ENCODE data around the gene TSPAN9. TPM values are rescaled to one million over a fixed set of nuclear protein-coding genes. Genes with fewer than 3 reads are reported as not detected.

The TSPAN9 gene
- polyA plus RNA-seq, 1 of the 3 experiments (the other 2 are of a cell fraction), result 34.9 TPM

DNA sequence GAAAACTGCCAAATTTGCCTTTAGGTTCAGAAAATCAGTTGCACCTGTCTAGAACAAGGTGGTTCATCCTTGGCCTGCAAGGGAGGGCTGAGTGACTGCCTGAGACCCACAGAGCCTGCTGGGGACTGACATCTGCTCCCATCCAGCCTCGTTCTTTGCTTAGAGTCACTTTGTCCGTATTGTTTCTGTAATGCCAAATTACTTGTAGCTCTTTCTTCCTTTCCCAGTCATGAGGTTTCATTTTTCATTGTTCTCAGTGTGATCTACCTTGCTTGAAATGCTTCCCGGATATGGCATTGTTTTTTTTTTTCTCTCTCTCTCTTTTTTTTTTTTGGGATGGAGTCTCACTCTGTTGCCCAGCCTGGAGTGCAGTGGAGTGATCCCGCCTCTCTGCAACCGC, 21.3 kb downstream of the TSPAN9 start:
- TF ChIP-seq TAF1 (IDR thresholded peaks at IDR 0.05; ENCODE audit: borderline replicate concordance, low read depth, low read length), result no peak
- TF ChIP-seq, protein P1, sequence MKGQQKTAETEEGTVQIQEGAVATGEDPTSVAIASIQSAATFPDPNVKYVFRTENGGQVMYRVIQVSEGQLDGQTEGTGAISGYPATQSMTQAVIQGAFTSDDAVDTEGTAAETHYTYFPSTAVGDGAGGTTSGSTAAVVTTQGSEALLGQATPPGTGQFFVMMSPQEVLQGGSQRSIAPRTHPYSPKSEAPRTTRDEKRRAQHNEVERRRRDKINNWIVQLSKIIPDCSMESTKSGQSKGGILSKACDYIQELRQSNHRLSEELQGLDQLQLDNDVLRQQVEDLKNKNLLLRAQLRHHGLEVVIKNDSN (IDR thresholded peaks at IDR 0.05; ENCODE audit: borderline replicate concordance, low read depth), result no peak
- no peak for TF ChIP-seq FOSL2 (IDR thresholded peaks at IDR 0.05; ENCODE audit: borderline replicate concordance, low read depth)
- no peak for TF ChIP-seq SIN3A (IDR thresholded peaks at IDR 0.05; ENCODE audit: borderline replicate concordance, low read depth, low read length)
- TF ChIP-seq, protein P2, sequence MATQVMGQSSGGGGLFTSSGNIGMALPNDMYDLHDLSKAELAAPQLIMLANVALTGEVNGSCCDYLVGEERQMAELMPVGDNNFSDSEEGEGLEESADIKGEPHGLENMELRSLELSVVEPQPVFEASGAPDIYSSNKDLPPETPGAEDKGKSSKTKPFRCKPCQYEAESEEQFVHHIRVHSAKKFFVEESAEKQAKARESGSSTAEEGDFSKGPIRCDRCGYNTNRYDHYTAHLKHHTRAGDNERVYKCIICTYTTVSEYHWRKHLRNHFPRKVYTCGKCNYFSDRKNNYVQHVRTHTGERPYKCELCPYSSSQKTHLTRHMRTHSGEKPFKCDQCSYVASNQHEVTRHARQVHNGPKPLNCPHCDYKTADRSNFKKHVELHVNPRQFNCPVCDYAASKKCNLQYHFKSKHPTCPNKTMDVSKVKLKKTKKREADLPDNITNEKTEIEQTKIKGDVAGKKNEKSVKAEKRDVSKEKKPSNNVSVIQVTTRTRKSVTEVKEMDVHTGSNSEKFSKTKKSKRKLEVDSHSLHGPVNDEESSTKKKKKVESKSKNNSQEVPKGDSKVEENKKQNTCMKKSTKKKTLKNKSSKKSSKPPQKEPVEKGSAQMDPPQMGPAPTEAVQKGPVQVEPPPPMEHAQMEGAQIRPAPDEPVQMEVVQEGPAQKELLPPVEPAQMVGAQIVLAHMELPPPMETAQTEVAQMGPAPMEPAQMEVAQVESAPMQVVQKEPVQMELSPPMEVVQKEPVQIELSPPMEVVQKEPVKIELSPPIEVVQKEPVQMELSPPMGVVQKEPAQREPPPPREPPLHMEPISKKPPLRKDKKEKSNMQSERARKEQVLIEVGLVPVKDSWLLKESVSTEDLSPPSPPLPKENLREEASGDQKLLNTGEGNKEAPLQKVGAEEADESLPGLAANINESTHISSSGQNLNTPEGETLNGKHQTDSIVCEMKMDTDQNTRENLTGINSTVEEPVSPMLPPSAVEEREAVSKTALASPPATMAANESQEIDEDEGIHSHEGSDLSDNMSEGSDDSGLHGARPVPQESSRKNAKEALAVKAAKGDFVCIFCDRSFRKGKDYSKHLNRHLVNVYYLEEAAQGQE (IDR thresholded peaks at IDR 0.05; ENCODE audit: low read depth, low read length), result no peak
- no peak for TF ChIP-seq CHD2 (IDR thresholded peaks at IDR 0.05; ENCODE audit: low read length, partially characterized antibody)
- no peak for TF ChIP-seq EP300 (IDR thresholded peaks at IDR 0.05; ENCODE audit: borderline replicate concordance in 1 of 2, low read depth in 1 of 2, low read length in 1 of 2)
- no peak for TF ChIP-seq ELF1 (IDR thresholded peaks at IDR 0.05)
- no peak for TF ChIP-seq TEAD4 (IDR thresholded peaks at IDR 0.05; ENCODE audit: borderline replicate concordance, insufficient read depth)
- no peak for TF ChIP-seq NFIC (IDR thresholded peaks at IDR 0.05; ENCODE audit: borderline replicate concordance)
- no peak for TF ChIP-seq GATA2 (CRISPR knock-in tag; IDR thresholded peaks at IDR 0.05)
- TF ChIP-seq FOXM1 (IDR thresholded peaks at IDR 0.05; ENCODE audit: low read depth), result no peak
- TF ChIP-seq, protein P3, sequence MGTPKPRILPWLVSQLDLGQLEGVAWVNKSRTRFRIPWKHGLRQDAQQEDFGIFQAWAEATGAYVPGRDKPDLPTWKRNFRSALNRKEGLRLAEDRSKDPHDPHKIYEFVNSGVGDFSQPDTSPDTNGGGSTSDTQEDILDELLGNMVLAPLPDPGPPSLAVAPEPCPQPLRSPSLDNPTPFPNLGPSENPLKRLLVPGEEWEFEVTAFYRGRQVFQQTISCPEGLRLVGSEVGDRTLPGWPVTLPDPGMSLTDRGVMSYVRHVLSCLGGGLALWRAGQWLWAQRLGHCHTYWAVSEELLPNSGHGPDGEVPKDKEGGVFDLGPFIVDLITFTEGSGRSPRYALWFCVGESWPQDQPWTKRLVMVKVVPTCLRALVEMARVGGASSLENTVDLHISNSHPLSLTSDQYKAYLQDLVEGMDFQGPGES (IDR thresholded peaks at IDR 0.05; ENCODE audit: low read depth, low read length), result no peak
- Histone ChIP-seq H3K9me3 (no peaks in the 10 kb centered on the region), H3K27ac (ENCODE audit: low read depth in 2 of 2, low read length in 1 of 2) (peak overlapping the region; percentile 71 to 85; a peak in 3 of 4 replicates), H4K20me1 (ENCODE audit: insufficient read depth) (no peaks in the 10 kb centered on the region; the same call in 1 of the 2 replicates), H3K4me3 (ENCODE audit: low read depth in 2 of 2, low read length in 1 of 2) (no peak overlapping the region), H3K79me2 (ENCODE audit: insufficient read depth) (peaks cover 6% of the 10 kb centered on the region), H3K27me3 (ENCODE audit: insufficient read depth) (no peaks in the 10 kb centered on the region), H2AFZ (ENCODE audit: low read depth) (no peak overlapping the region), H3K36me3 (replicated peaks in 1 of 2; ENCODE audit: control insufficient read depth in 1 of 2, insufficient read depth in 2 of 2, low read length in 1 of 2) (no peaks in the 10 kb centered on the region), H3K4me2 (no peak overlapping the region), H3F3A (replicated peaks; ENCODE audit: insufficient read depth) (no peaks in the 10 kb centered on the region), H3K9me2 (no peaks in the 10 kb centered on the region), H3K4me1 (ENCODE audit: control insufficient read depth in 1 of 2, insufficient read depth in 2 of 2, low read depth in 1 of 2, low read length in 1 of 2) (peaks cover 9 to 27% of the 10 kb centered on the region in 2 experiments), H3K9ac (no peak overlapping the region)
- WGBS (ENCODE audit: low lambda C conversion rate), result 89% methylated on average over 5 of the region's 5 CpGs
- DNase-seq, result no peak
- CTCF ChIA-PET, result interaction anchor here (0.7 to 2.5 kb wide), 4 partner anchors 22 to 177 kb away, joined by 4 to 16 read pairs (median 4); no protein-coding TSS in a partner anchor
- POLR2A ChIA-PET, result interaction anchor here (0.7 kb wide), 1 partner anchor 187 kb away, joined by 3 read pairs; no protein-coding TSS in a partner anchor

Data from SK-N-SH (cell line).